Activated CD4-positive, alpha-beta memory T cell treated with anti-CD3 and anti-CD28 coated beads, Interleukin-2, amount 10 ng/mL, durations not matched to agents 7 days and 5 days (primary cell): ENCODE measurements around the gene PELI3. TPM values are rescaled to one million over a fixed set of nuclear protein-coding genes. Genes with fewer than 3 reads are reported as not detected.
A peak's percentile ranks its signal among the peaks of the same experiment; 100 is the strongest.
"Not testable (repeated sequence)": the region's sequence is repeated elsewhere in the genome, so short reads cannot be mapped to it uniquely, and the experiment has no call there.

Experiments used
- CTCF ChIA-PET: fragments of 350-600 bp; sonication (Branson Sonifier 250); formaldehyde crosslinking; loops from one replicate; lab custom pipeline; 2021; ENCODE audit warnings: antibody characterized with exemption, inconsistent platforms; lab: Charles Lee
- POLR2A ChIA-PET: fragments of 350-600 bp; sonication (Branson Sonifier 250); formaldehyde crosslinking; loops from one replicate; lab custom pipeline; 2021; ENCODE audit warnings: antibody characterized with exemption; lab: Charles Lee
- DNase-seq: peaks from one replicate; pipeline ENCODE4 v3.0.0-alpha.2; 2020
- H3K27ac Mint-ChIP-seq: one replicate; pipeline ENCODE4 v1.8.0; 2021; ENCODE audit warnings: mild to moderate bottlenecking, mixed read lengths
- H3K27me3 Mint-ChIP-seq: one replicate; pipeline ENCODE4 v1.8.0; 2021; ENCODE audit warnings: mixed read lengths
- H3K36me3 Mint-ChIP-seq: one replicate; pipeline ENCODE4 v1.8.0; 2021; ENCODE audit warnings: low read depth, mixed read lengths
- H3K4me1 Mint-ChIP-seq: one replicate; pipeline ENCODE4 v1.8.0; 2021; ENCODE audit warnings: mixed read lengths
- H3K4me3 Mint-ChIP-seq: one replicate; pipeline ENCODE4 v1.8.0; 2021; ENCODE audit warnings: mild to moderate bottlenecking, mixed read lengths
- H3K9me3 Mint-ChIP-seq: one replicate; pipeline ENCODE4 v1.8.0; 2021; ENCODE audit warnings: mixed read lengths
- total RNA-seq, 2 experiments: library from RNA; stranded (reverse); gene quantifications; one replicate each; pipeline ENCODE4 v1.2.3, GENCODE V29; 2021

Gene PELI3
- total RNA-seq, 2 experiments from 2014 or later: 6.8 to 7.5 TPM

- Mint-ChIP-seq H3K4me3 (no peak overlapping the region), H3K27me3 (no peaks in the 10 kb centered on the region), H3K9me3 (no peaks in the 10 kb centered on the region), H3K36me3 (no peaks in the 10 kb centered on the region), H3K27ac (no peak overlapping the region), H3K4me1 (no peaks in the 10 kb centered on the region)
- CTCF ChIA-PET: interaction anchor here (0.6 to 5.9 kb wide), 14 partner anchors 8 to 310 kb away, joined by 3 to 34 read pairs (median 4); partner anchors contain the start of genes MRPL11, PELI3 and TMEM151A
- DNase-seq: peak; percentile 79
- POLR2A ChIA-PET: no interaction called here
These were observed 36.6 kb upstream of the PELI3 start for GRCh38 chr11:66429983-66430602.

GRCh38 chr11:66431287-66431686 lies 35.4 kb upstream of the PELI3 start:
- H3K9me3 Mint-ChIP-seq, H3K4me3 Mint-ChIP-seq, H3K27ac Mint-ChIP-seq, DNase-seq, H3K4me1 Mint-ChIP-seq, H3K27me3 Mint-ChIP-seq, H3K36me3 Mint-ChIP-seq: not testable (repeated sequence)
- ChIA-PET POLR2A (interaction anchor here (0.6 kb wide), 1 partner anchor 13 kb away, joined by 3 read pairs; no protein-coding TSS in a partner anchor), CTCF (interaction anchor here (0.7 to 5.9 kb wide), 8 partner anchors 8 to 1546 kb away, joined by 3 to 34 read pairs (median 4); partner anchors contain the start of genes MRPL11 and RBM4B)

GRCh38 chr11:66431871-66432329 lies 34.8 kb upstream of the PELI3 start:
- DNase-seq, H3K27ac Mint-ChIP-seq, H3K9me3 Mint-ChIP-seq, H3K36me3 Mint-ChIP-seq, H3K27me3 Mint-ChIP-seq, H3K4me1 Mint-ChIP-seq, H3K4me3 Mint-ChIP-seq: not testable (repeated sequence)
- CTCF ChIA-PET: interaction anchor here (5.9 kb wide), 1 partner anchor 24 kb away, joined by 34 read pairs; no protein-coding TSS in a partner anchor
- POLR2A ChIA-PET: interaction anchor here (1.6 kb wide), 1 partner anchor 185 kb away, joined by 3 read pairs; the partner anchor contains the start of gene RBM14

- H3K27me3 Mint-ChIP-seq: no peaks in the 10 kb centered on the region
- H3K4me3 Mint-ChIP-seq: no peak overlapping the region
- DNase-seq: no peak
- no peak overlapping the region for H3K27ac Mint-ChIP-seq
- peaks cover 8% of the 10 kb centered on the region for H3K36me3 Mint-ChIP-seq
- ChIA-PET POLR2A (interaction anchor here (1.6 kb wide), 1 partner anchor 184 kb away, joined by 3 read pairs; the partner anchor contains the start of gene RBM14), CTCF (interaction anchor here (0.6 to 5.9 kb wide), 4 partner anchors 24 to 498 kb away, joined by 3 to 34 read pairs (median 4); no protein-coding TSS in a partner anchor)
- peaks cover 7% of the 10 kb centered on the region for H3K4me1 Mint-ChIP-seq
- no peaks in the 10 kb centered on the region for H3K9me3 Mint-ChIP-seq
These were observed 34.1 kb upstream of the PELI3 start for GRCh38 chr11:66432597-66432996.

GRCh38 chr11:66437979-66438503 lies 28.7 kb upstream of the PELI3 start:
- H3K4me1 Mint-ChIP-seq: peaks cover 24% of the 10 kb centered on the region
- peaks cover under 1% of the 10 kb centered on the region for H3K9me3 Mint-ChIP-seq
- H3K36me3 Mint-ChIP-seq: peaks cover 10% of the 10 kb centered on the region
- H3K4me3 Mint-ChIP-seq: peak overlapping the region; percentile 88
- POLR2A ChIA-PET: interaction anchor here (0.9 to 2.3 kb wide), 14 partner anchors 17 to 402 kb away, joined by 3 to 17 read pairs (median 5); partner anchors contain the start of genes B4GAT1, DPP3, NPAS4 and PELI3
- H3K27ac Mint-ChIP-seq: peak overlapping the region; percentile 89
- DNase-seq: no peak
- no peaks in the 10 kb centered on the region for H3K27me3 Mint-ChIP-seq
- CTCF ChIA-PET: interaction anchor here (0.7 to 3.2 kb wide), 23 partner anchors 7 to 404 kb away, joined by 3 to 25 read pairs (median 8); partner anchors contain the start of genes DPP3, PELI3, RBM4B and YIF1A

- Mint-ChIP-seq H3K4me3 (peak within 1 kb of the TSS; percentile 88), H3K27ac (peak within 1 kb of the TSS; percentile 89), H3K27me3 (no peaks in the 10 kb centered on the region), H3K4me1 (peaks cover 24% of the 10 kb centered on the region), H3K9me3 (peaks cover 5% of the 10 kb centered on the region), H3K36me3 (peaks cover 10% of the 10 kb centered on the region)
- ChIA-PET CTCF (interaction anchor here (0.5 to 3.2 kb wide), 33 partner anchors 8 to 410 kb away, joined by 3 to 25 read pairs (median 7); partner anchors contain the start of genes DPP3, PELI3, RBM4B and YIF1A), POLR2A (interaction anchor here (0.6 to 2.3 kb wide), 19 partner anchors 11 to 404 kb away, joined by 3 to 17 read pairs (median 4); partner anchors contain the start of genes B4GAT1, BRMS1, DPP3 and NPAS4)
- peak; percentile 91 for DNase-seq
These were observed 27.9 kb upstream of the PELI3 start, which contains the start of gene MRPL11 for GRCh38 chr11:66438504-66439466. Gene MRPL11 (minus strand): TSS chr11:66438848. CDS start chr11:66438754, 94 bp downstream.

GRCh38 chr11:66440101-66440939 lies 26.4 kb upstream of the PELI3 start:
- H3K27me3 Mint-ChIP-seq, H3K9me3 Mint-ChIP-seq, DNase-seq, H3K27ac Mint-ChIP-seq, H3K4me3 Mint-ChIP-seq: not testable (repeated sequence)
- peaks cover 24% of the 10 kb centered on the region for H3K4me1 Mint-ChIP-seq
- H3K36me3 Mint-ChIP-seq: peaks cover 10% of the 10 kb centered on the region
- ChIA-PET POLR2A (interaction anchor here (2.3 kb wide), 1 partner anchor 26 kb away, joined by 17 read pairs; the partner anchor contains the start of gene PELI3), CTCF (interaction anchor here (1.3 to 3.2 kb wide), 5 partner anchors 22 to 57 kb away, joined by 4 to 19 read pairs (median 15); partner anchors contain the start of genes DPP3 and PELI3)

- H3K36me3 Mint-ChIP-seq, H3K27ac Mint-ChIP-seq, H3K9me3 Mint-ChIP-seq, DNase-seq, H3K27me3 Mint-ChIP-seq, H3K4me3 Mint-ChIP-seq, POLR2A ChIA-PET: not testable (repeated sequence)
- H3K4me1 Mint-ChIP-seq: peaks cover 24% of the 10 kb centered on the region
- CTCF ChIA-PET: interaction anchor here (3.2 kb wide), 1 partner anchor 26 kb away, joined by 16 read pairs; the partner anchor contains the start of gene PELI3
These were observed 25.8 kb upstream of the PELI3 start for GRCh38 chr11:66440940-66441282.

- ChIA-PET CTCF (no interaction called here), POLR2A (no interaction called here)
- Mint-ChIP-seq H3K4me1 (peaks cover 9% of the 10 kb centered on the region), H3K27ac (no peak overlapping the region), H3K36me3 (no peaks in the 10 kb centered on the region), H3K27me3 (peaks cover 10% of the 10 kb centered on the region), H3K9me3 (peaks cover 7% of the 10 kb centered on the region), H3K4me3 (no peak overlapping the region)
- DNase-seq: no peak
These were observed 23.1 kb upstream of the PELI3 start for GRCh38 chr11:66443602-66444001.

GRCh38 chr11:66447012-66447411 lies 19.7 kb upstream of the PELI3 start:
- Mint-ChIP-seq H3K4me3 (no peak overlapping the region), H3K27me3 (peaks cover 13% of the 10 kb centered on the region), H3K4me1 (no peaks in the 10 kb centered on the region), H3K9me3 (peaks cover 7% of the 10 kb centered on the region), H3K27ac (no peak overlapping the region), H3K36me3 (no peaks in the 10 kb centered on the region)
- ChIA-PET CTCF (interaction anchor here (1.2 to 1.8 kb wide), 3 partner anchors 8 to 58 kb away, joined by 3 to 8 read pairs (median 3); partner anchors contain the start of gene MRPL11), POLR2A (no interaction called here)
- no peak for DNase-seq

- CTCF ChIA-PET: interaction anchor here (1.8 kb wide), 1 partner anchor 10 kb away, joined by 8 read pairs; the partner anchor contains the start of gene MRPL11
- Mint-ChIP-seq H3K9me3 (peaks cover 4% of the 10 kb centered on the region), H3K36me3 (no peaks in the 10 kb centered on the region), H3K4me3 (no peak overlapping the region), H3K27ac (no peak overlapping the region), H3K27me3 (peaks cover 13% of the 10 kb centered on the region), H3K4me1 (no peaks in the 10 kb centered on the region)
- POLR2A ChIA-PET: no interaction called here
- DNase-seq: no peak
These were observed 18.2 kb upstream of the PELI3 start for GRCh38 chr11:66448523-66448922.
